Measurements from ENCODE around the gene MXD4.
"Not testable (repeated sequence)": the region's sequence is repeated elsewhere in the genome, so short reads cannot be mapped to it uniquely, and the experiment has no call there.

DNA sequence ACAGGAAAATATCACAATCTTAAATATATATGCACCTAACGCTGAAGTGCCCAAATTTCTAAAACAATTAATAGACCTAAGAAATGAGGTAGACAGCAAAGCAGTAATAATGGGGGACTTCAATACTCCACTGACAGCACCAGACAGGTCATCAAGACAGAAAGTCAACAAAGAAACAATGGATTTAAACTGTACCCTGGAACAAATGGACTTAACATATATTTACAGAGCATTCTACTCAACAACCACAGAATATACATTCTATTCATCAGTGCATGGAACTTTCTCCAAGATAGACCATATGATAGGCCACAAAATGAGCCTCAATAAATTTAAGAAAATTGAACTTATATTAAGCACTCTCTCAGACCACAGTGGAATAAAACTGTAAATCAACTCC lies 59.1 kb downstream of the MXD4 start:
- not testable (repeated sequence) for TF ChIP-seq CAMTA2 (CRISPR knock-in tag; conservative IDR thresholded peaks at IDR 0.05); STAT5B (CRISPR knock-in tag; IDR thresholded peaks at IDR 0.05); CEBPB (tag; IDR thresholded peaks at IDR 0.05); CHD4 (IDR thresholded peaks at IDR 0.05; ENCODE audit: insufficient read depth, insufficient replicate concordance, low read depth, low read length, poor library complexity, severe bottlenecking); IFI16 (CRISPR knock-in tag; IDR thresholded peaks at IDR 0.05); ZNF589 (CRISPR knock-in tag; IDR thresholded peaks at IDR 0.05; ENCODE audit: low read depth); RBM22 (IDR thresholded peaks at IDR 0.05; ENCODE audit: low read depth, low read length, poor library complexity, severe bottlenecking); RFX1 (IDR thresholded peaks at IDR 0.05); L3MBTL2 (IDR thresholded peaks at IDR 0.05); EGR1 (conservative IDR thresholded peaks at IDR 0.05)
- TF ChIP-seq, protein P1, sequence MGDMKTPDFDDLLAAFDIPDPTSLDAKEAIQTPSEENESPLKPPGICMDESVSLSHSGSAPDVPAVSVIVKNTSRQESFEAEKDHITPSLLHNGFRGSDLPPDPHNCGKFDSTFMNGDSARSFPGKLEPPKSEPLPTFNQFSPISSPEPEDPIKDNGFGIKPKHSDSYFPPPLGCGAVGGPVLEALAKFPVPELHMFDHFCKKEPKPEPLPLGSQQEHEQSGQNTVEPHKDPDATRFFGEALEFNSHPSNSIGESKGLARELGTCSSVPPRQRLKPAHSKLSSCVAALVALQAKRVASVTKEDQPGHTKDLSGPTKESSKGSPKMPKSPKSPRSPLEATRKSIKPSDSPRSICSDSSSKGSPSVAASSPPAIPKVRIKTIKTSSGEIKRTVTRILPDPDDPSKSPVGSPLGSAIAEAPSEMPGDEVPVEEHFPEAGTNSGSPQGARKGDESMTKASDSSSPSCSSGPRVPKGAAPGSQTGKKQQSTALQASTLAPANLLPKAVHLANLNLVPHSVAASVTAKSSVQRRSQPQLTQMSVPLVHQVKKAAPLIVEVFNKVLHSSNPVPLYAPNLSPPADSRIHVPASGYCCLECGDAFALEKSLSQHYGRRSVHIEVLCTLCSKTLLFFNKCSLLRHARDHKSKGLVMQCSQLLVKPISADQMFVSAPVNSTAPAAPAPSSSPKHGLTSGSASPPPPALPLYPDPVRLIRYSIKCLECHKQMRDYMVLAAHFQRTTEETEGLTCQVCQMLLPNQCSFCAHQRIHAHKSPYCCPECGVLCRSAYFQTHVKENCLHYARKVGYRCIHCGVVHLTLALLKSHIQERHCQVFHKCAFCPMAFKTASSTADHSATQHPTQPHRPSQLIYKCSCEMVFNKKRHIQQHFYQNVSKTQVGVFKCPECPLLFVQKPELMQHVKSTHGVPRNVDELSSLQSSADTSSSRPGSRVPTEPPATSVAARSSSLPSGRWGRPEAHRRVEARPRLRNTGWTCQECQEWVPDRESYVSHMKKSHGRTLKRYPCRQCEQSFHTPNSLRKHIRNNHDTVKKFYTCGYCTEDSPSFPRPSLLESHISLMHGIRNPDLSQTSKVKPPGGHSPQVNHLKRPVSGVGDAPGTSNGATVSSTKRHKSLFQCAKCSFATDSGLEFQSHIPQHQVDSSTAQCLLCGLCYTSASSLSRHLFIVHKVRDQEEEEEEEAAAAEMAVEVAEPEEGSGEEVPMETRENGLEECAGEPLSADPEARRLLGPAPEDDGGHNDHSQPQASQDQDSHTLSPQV (IDR thresholded peaks at IDR 0.05) = not testable (repeated sequence)
- TF ChIP-seq, protein P2, sequence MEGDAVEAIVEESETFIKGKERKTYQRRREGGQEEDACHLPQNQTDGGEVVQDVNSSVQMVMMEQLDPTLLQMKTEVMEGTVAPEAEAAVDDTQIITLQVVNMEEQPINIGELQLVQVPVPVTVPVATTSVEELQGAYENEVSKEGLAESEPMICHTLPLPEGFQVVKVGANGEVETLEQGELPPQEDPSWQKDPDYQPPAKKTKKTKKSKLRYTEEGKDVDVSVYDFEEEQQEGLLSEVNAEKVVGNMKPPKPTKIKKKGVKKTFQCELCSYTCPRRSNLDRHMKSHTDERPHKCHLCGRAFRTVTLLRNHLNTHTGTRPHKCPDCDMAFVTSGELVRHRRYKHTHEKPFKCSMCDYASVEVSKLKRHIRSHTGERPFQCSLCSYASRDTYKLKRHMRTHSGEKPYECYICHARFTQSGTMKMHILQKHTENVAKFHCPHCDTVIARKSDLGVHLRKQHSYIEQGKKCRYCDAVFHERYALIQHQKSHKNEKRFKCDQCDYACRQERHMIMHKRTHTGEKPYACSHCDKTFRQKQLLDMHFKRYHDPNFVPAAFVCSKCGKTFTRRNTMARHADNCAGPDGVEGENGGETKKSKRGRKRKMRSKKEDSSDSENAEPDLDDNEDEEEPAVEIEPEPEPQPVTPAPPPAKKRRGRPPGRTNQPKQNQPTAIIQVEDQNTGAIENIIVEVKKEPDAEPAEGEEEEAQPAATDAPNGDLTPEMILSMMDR (IDR thresholded peaks at IDR 0.05 in 2 of 3, conservative IDR thresholded peaks at IDR 0.05 in 1 of 3; ENCODE audit: insufficient read depth in 2 of 3, low read depth in 1 of 3, low read length in 3 of 3) = not testable (repeated sequence)
- TF ChIP-seq, protein P3, sequence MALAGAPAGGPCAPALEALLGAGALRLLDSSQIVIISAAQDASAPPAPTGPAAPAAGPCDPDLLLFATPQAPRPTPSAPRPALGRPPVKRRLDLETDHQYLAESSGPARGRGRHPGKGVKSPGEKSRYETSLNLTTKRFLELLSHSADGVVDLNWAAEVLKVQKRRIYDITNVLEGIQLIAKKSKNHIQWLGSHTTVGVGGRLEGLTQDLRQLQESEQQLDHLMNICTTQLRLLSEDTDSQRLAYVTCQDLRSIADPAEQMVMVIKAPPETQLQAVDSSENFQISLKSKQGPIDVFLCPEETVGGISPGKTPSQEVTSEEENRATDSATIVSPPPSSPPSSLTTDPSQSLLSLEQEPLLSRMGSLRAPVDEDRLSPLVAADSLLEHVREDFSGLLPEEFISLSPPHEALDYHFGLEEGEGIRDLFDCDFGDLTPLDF (CRISPR knock-in tag; IDR thresholded peaks at IDR 0.05) = not testable (repeated sequence)

All from K562 (cell line).